HG03575 (cell line): ENCODE results near the gene CADPS2.

Experiments
- ATAC-seq: cut with Tn5 transposase; IDR thresholded peaks from one replicate; pipeline ENCODE4 v1.9.1; 2021; ENCODE audit not compliant: unreplicated experiment, insufficient number of reproducible peaks, low FRiP score; ENCODE audit errors: extremely low read depth

Gene CADPS2

GRCh38 chr7:122791959-122792545 is 94.2 kb downstream of the CADPS2 start:
- ATAC-seq, result no peak

- no peak for ATAC-seq
Measured at GRCh38 chr7:122790591-122790990, 95.7 kb downstream of the CADPS2 start.

- no peak for ATAC-seq
Measured at GRCh38 chr7:122790132-122790531, 96.1 kb downstream of the CADPS2 start.

- ATAC-seq, result no peak
Measured at GRCh38 chr7:122789156-122789555, 97.1 kb downstream of the CADPS2 start.

- no peak for ATAC-seq
Measured at GRCh38 chr7:122770686-122771335, 115.4 kb downstream of the CADPS2 start.

- no peak for ATAC-seq
Measured at GRCh38 chr7:122768827-122769226, 117.4 kb downstream of the CADPS2 start.

- no peak for ATAC-seq
Measured at GRCh38 chr7:122767339-122767738, 118.9 kb downstream of the CADPS2 start.

GRCh38 chr7:122766593-122766992 is 119.7 kb downstream of the CADPS2 start:
- no peak for ATAC-seq

- no peak for ATAC-seq
Measured at GRCh38 chr7:122764902-122765301, 121.4 kb downstream of the CADPS2 start.

- no peak for ATAC-seq
Measured at GRCh38 chr7:122764020-122764419, 122.2 kb downstream of the CADPS2 start.

- ATAC-seq, result no peak
Measured at GRCh38 chr7:122762071-122762470, 124.2 kb downstream of the CADPS2 start.

GRCh38 chr7:122758501-122758900 is 127.8 kb downstream of the CADPS2 start:
- no peak for ATAC-seq

GRCh38 chr7:122756860-122757259 is 129.4 kb downstream of the CADPS2 start:
- ATAC-seq, result no peak

GRCh38 chr7:122755696-122756095 is 130.6 kb downstream of the CADPS2 start:
- no peak for ATAC-seq

GRCh38 chr7:122752583-122752982 is 133.7 kb downstream of the CADPS2 start:
- no peak for ATAC-seq

GRCh38 chr7:122750389-122750788 is 135.9 kb downstream of the CADPS2 start:
- ATAC-seq, result no peak

GRCh38 chr7:122748195-122748594 is 138.1 kb downstream of the CADPS2 start:
- ATAC-seq, result no peak

- ATAC-seq, result no peak
Measured at GRCh38 chr7:122746948-122747347, 139.3 kb downstream of the CADPS2 start.

GRCh38 chr7:122743211-122743610 is 143.0 kb downstream of the CADPS2 start:
- ATAC-seq, result no peak

GRCh38 chr7:122738947-122739346 is 147.3 kb downstream of the CADPS2 start:
- ATAC-seq, result no peak

GRCh38 chr7:122736183-122736582 is 150.1 kb downstream of the CADPS2 start:
- no peak for ATAC-seq
